GM19467 (cell line): Measurements from ENCODE around the gene QKI.
"Not testable (repeated sequence)": the region's sequence is repeated elsewhere in the genome, so short reads cannot be mapped to it uniquely, and the experiment has no call there.

Experiments
- ATAC-seq: cut with Tn5 transposase; IDR thresholded peaks from one replicate; pipeline ENCODE4 v1.9.1; 2021; ENCODE audit warnings: mild to moderate bottlenecking, moderate library complexity; ENCODE audit not compliant: unreplicated experiment

Gene QKI

GRCh38 chr6:163438298-163438939 lies 23.9 kb downstream of the QKI start:
- ATAC-seq, result no peak

- ATAC-seq, result no peak
These were observed 24.4 kb downstream of the QKI start for GRCh38 chr6:163438940-163439335.

- not testable (repeated sequence) for ATAC-seq
These were observed 24.9 kb downstream of the QKI start for GRCh38 chr6:163439390-163439789.

GRCh38 chr6:163439997-163440396 lies 25.5 kb downstream of the QKI start:
- no peak for ATAC-seq

GRCh38 chr6:163442336-163442735 lies 27.8 kb downstream of the QKI start:
- no peak for ATAC-seq

- ATAC-seq, result no peak
These were observed 29.6 kb downstream of the QKI start for GRCh38 chr6:163444077-163444476.

- no peak for ATAC-seq
These were observed 32.0 kb downstream of the QKI start for GRCh38 chr6:163446549-163446948.

- no peak for ATAC-seq
These were observed 34.6 kb downstream of the QKI start for GRCh38 chr6:163449076-163449475.

- ATAC-seq, result no peak
These were observed 39.9 kb downstream of the QKI start for GRCh38 chr6:163454425-163454824.

GRCh38 chr6:163455552-163455951 lies 41.0 kb downstream of the QKI start:
- no peak for ATAC-seq

GRCh38 chr6:163457637-163458561 lies 43.4 kb downstream of the QKI start:
- ATAC-seq, result no peak

GRCh38 chr6:163459007-163459406 lies 44.5 kb downstream of the QKI start:
- ATAC-seq, result no peak

- no peak for ATAC-seq
These were observed 45.0 kb downstream of the QKI start for GRCh38 chr6:163459536-163459935.

- peak; percentile 81 for ATAC-seq
These were observed 45.8 kb downstream of the QKI start for GRCh38 chr6:163460307-163460782.

GRCh38 chr6:163461696-163462095 lies 47.2 kb downstream of the QKI start:
- no peak for ATAC-seq

- ATAC-seq, result no peak
These were observed 48.7 kb downstream of the QKI start for GRCh38 chr6:163463180-163463579.

- ATAC-seq, result no peak
These were observed 49.3 kb downstream of the QKI start for GRCh38 chr6:163463795-163464194.

- ATAC-seq, result no peak
These were observed 52.4 kb downstream of the QKI start for GRCh38 chr6:163466839-163467390.

GRCh38 chr6:163468738-163469137 lies 54.2 kb downstream of the QKI start:
- no peak for ATAC-seq

- ATAC-seq, result no peak
These were observed 55.0 kb downstream of the QKI start for GRCh38 chr6:163469459-163469985.

- no peak for ATAC-seq
These were observed 56.1 kb downstream of the QKI start for GRCh38 chr6:163470611-163471010.

GRCh38 chr6:163474581-163474980 lies 60.1 kb downstream of the QKI start:
- ATAC-seq, result no peak
